ENCODE results near the gene TMEM108.

Gene TMEM108

DNA sequence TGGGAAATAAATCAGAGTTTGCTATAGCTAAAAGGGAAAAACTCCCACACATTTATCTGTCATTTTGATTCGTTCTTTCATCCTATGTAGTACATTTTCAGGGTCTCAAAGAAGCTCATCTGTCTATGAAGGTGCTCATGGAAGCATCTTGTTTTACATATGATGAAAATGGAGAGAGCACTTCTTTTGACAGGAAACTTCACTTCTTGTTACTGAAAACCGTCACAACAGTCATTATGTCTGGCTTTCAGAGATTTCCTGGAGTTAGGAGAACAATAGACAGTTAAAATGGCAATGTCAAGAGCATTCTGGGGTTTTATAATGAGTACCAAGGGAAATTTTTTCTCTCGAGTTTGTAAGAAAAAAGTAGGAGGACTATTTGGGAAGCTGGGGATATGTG, 83.3 kb downstream of the TMEM108 start:
- no peak for DNase-seq

DNA sequence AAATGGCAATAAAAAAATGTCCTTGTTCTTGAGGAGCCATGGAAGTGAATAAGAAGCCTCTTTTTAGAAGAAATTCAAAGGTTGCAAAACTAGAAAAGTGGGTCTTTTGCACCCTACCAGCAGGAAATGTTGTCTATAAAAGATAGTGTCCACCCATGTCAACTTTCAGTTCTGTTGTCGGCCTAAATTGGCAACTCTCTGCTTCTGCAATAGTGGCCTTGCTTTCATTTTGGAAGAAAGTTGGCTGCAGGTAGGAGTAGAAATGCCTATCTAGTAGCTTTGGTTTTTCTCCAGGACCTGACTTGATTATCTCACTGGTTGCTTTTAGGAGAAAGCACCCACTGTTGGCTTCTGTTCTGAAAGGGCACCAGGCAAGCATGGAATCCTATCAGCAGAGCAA, 85.4 kb downstream of the TMEM108 start:
- no peak for DNase-seq

DNA sequence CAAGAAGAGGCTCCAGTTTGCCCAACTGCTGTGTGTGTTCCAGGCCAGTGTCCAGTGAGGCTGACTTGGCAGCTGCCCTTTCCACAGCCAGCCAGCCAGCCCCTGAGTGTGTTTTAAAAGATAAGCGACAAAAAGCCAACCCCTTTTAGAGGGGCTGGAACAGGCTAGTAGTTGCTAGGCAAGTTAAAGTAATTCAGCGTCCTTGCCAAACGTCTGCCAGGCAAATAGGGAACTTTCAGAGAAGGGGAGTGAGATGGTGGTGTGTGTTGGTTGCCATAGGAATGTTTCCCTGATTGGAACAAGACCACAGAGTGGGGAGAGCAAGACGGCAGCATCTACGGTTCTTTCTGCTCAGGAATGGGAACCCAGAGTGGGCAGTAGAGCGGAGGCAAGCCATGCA, 86.3 kb downstream of the TMEM108 start:
- no peak for DNase-seq

DNA sequence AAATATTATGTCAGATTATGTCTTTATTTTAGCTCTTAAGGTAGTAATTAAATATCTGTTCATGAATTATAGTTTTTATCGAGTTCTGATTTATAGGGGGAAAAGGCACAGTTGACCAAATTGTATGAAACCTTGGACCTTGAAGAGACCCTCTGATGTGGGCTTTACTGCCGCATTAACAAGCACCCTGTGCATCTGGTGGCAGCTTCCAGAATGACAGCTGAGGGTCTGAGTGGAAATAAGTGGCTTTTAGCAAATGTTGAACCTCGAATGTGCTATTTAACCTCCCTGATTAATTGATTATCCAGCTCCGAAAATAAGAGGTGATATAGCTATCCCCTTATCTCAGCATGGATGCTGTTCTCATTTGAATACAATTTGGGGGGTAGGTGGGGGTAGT, 87.0 kb downstream of the TMEM108 start:
- DNase-seq, result no peak

DNA sequence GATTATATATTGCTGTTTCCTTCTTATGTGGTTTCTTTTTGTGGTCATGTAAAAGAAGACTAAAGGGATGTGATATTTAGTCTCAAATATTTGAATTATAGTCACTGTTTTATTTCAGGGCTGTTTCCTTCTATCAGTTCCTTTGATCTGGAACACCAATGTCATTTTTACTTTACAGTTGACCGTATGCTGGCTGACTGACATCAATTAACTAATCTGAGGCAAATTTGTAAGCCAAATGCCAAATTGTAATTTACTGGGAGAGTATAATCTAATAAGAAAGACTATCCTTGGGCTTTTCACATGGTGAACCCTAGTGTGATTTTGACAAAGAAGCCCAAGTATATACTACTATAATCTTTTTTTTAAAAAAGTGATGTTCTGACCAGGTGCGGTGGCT, 87.6 kb downstream of the TMEM108 start:
- DNase-seq, result no peak

DNA sequence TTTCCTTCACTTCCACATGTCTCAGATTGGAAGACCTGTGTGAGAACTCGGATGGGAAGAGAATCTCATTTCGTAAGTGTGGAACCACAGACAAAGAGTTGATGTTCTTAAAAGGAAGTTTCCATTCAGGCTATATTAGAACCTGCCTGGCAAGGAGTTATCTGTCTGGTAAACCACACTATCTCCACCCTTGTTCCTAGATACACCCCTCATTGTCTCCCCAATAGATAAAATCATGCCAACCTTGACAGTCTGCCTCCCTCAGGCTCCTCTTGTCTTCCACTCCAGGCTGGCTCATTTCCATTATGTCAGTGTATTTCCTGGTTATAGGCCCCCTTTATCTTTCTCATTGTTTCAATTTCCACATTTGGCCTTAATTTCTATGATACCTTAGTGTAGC, 89.2 kb downstream of the TMEM108 start:
- DNase-seq, result no peak

DNA sequence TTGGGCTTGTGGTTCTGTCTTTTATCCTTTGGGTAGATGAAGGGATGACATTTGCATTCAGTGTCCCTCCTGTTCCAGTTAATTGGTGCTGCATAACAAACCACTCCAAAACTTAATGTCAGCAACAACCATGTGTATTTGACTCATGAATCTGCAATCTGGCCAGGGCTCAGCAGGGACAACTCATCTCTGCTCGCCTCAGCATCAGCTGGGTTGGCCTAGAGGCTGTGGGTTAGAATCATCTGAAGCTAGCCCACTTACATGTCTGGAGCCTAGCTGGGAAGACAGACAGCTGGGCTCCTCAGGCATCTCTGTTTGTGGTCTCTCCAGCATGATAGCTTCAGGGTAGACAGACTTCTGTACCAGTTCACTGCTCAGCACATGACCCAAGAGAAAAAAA, 92.0 kb downstream of the TMEM108 start:
- no peak for DNase-seq

DNA sequence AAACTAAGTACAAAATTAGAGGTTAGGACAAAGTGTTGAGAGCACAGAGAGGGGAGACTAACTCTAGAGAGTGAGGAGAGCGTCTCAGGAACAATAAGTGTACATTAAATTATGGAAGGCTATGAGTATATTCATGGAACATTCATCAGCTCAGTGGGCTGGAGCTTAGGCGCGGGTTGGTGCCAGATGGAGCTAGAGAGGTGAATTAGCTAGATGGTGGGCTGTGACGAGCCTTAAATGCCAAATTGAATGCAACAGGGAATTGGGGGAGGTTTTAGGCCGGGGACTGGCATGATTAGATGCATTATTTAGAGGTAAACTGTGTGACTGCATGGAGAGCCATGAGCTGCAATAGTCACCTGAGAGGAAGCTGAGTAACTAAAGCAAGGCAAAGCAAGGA, 97.1 kb downstream of the TMEM108 start:
- no peak for DNase-seq

DNA sequence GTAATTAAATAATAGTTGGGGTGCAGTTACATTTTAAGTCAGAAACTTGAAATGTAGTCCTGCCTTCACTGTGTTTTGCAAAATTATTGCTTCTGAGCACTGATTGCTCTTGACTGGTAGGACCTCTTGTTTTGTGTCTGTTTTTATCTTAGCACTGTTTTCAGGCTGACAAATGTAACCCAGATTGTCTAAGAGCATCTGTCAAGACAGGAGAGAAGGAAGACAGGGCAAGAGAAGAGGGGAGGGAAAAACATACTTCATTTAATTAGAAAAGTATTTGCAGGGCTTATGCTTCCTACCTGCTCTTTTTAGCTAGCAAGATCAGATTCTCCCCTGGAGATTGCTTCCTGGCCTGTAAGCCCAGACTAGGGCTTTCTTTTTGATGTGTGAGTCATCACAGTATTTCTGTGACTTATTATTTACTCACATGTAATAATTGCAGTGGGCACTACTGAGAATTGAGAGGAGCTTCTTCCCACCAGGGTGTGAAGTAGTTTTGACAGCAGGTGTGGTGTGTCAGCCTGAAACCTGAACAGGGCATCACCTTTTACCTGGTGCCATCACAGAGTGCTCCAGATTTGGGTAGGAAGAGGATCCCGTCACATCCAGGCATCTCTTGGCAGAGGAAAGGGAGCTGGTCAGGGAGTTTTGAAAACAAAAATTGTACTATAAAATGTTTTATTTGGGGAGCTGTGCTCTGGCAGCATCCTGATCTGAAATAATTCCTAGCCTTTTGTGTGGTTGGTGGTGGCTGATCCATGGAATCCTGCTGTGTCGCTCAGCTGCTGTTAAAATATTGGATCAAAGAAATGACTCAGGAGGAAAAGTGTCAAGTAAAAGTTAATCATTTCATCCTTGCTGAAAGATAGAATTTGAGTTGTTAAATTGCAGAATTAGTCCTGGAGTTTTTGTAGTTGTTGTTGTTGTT, 98.2 kb downstream of the TMEM108 start:
- no peak for DNase-seq

DNA sequence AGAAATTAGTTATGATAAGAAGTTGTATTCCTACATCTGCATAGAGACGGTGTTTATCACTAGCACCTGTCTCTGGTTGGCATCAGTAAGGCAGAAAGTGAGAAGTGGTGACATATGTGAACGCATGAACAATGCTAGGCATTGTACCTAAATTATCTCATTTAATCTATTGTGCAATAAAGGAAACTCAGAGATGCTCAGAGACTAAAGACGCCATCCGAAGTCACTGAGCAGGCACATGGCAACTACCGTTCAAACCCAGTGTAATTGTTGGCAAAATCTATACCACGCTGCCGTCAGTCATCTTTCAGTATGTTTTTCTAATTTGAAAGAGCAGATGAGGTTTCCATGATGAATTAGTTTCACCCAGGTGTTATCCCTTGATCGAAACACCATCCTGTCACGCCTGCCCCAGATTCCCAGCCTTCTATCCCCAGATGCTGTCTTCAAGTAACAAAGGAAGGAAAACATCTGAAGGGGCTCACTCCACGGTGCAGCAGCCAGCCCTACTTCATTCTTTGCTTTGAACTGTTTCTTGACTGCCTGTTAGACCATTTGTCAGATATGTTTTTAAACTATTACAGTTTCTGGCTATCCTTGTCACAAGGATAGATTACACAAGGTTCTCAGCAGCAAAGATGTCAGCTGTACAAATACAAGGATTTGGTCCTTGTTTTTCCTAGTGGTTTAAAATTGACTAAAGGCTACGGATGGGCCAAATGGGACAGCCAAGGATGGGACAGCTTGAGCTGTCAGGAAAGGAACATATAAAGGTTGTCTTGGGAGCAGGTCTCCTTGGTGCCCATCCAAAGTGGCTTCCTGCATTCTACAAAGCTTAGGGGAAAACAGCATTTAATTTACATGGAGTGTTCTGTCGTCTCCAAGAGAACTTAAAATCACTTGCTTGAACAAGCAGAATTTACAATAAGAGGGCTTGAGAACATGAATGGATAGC, 99.1 kb downstream of the TMEM108 start:
- no peak for DNase-seq

DNA sequence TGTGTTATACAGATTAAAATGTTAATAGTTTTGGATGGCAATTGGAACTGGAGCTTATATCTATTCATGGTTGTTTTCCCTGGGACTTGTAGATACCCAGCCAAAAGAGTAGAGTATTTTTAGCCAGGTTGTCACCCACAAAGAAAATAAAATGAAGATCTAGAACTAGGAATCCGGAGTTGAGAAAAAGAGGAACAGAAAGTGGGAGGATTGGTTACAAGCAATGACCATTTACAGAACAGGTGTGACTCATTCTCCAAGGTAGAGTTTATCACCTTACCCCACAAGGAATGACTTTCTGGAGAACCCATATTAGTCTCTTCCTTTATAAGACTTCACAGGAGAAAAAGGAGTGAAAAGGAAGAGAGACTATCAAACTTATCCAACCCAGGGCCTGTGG, 99.8 kb downstream of the TMEM108 start:
- no peak for DNase-seq

DNA sequence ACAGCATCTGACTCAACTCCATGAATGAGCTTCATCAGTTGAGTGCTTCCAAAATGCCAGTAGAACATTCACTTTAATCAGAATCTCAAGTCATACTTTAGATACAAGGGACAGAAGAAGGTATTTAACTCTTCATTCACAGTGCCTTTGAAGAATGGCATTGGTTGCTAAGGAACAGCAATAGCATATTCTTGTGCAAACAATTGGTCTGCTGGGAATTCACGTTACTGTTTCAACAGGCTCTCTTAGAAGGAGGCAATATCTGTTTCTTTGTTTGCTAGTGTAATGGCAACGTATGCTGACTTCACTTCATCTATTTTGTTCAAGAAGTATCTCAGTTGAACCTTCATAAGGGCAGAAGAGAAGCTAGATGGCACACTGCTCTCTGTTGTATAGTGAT, 113.9 kb downstream of the TMEM108 start:
- no peak for DNase-seq

DNA sequence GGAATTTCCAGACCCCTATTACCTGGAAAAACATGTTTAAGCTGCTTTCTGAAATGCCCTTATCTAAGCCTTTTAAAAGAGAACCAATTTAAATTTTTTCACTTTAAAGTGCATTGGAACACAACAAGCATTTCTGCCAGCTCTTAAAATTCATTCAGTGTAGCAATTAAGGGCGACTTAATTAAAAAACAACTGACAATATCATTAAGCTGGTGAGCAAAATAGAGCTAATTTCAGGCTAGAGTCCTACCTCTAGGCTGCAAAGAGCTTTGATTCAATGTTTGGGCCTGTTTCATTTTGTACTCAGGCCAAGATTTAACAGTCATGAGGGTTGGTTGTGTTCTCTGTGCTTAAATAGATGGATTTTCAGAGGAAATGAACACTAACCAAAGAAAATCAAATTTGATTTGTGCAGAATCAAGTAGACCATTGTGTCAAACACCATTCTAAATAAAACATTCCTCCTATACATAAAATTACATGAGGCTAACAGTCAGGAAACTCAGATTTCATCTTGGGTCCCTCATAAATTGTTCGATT, 114.6 kb downstream of the TMEM108 start:
- no peak for DNase-seq

DNA sequence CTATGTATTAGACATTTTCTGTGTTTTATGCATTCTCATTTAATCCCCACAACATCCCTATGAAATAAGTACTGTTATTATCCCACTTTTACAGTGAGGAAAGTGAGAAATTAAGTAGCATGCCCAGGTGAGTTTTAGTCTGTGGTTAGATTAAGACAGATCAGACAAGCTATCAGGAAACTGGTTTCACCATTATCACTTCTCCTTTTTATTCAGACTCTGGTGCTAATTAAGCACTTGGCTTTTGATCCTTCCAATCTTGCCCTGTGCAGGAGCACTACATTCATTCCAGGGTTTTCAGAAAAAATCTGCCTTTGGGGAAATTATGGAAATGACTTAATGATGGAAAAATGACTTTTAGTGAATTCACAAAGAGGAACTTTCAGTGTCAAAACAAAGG, 115.2 kb downstream of the TMEM108 start:
- DNase-seq, result no peak

DNA sequence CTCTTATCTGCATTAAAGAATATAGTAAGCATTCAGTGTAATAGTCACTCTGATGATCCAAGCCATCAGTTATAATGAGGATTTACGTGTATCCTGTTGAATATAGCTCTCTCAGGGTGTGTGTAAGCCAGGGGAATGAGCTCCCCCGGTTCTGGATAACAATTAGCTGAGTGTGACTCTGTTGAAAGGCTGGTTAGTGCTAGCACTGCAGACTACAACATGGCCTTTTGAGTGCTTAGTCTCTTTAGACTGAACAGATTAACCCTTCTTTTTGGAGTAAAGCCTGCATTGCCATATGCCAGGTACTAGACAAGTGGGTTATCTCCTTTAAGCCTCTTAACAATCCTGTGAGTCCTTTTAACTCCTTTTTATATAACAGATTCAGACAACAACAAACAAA, 119.5 kb downstream of the TMEM108 start:
- no peak for DNase-seq

DNA sequence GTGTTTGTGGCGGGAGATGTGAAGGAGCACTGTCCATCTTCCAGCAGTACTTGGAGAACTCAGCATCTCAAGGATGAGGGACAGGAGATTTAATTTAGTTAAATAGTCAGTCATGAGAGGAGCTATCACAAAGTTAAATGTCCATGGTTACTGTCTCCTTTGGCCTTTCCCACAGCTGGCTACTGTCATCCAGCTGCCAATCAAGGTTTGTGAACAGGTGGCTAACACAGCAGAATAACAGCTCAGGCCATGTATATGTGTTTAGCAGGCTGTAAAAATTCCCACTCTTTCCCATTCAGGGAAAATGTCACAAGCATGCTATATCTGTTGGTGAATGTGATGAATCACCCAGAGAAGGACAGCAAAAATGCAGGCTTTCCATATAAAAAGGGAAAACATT, 120.5 kb downstream of the TMEM108 start:
- no peak for DNase-seq

DNA sequence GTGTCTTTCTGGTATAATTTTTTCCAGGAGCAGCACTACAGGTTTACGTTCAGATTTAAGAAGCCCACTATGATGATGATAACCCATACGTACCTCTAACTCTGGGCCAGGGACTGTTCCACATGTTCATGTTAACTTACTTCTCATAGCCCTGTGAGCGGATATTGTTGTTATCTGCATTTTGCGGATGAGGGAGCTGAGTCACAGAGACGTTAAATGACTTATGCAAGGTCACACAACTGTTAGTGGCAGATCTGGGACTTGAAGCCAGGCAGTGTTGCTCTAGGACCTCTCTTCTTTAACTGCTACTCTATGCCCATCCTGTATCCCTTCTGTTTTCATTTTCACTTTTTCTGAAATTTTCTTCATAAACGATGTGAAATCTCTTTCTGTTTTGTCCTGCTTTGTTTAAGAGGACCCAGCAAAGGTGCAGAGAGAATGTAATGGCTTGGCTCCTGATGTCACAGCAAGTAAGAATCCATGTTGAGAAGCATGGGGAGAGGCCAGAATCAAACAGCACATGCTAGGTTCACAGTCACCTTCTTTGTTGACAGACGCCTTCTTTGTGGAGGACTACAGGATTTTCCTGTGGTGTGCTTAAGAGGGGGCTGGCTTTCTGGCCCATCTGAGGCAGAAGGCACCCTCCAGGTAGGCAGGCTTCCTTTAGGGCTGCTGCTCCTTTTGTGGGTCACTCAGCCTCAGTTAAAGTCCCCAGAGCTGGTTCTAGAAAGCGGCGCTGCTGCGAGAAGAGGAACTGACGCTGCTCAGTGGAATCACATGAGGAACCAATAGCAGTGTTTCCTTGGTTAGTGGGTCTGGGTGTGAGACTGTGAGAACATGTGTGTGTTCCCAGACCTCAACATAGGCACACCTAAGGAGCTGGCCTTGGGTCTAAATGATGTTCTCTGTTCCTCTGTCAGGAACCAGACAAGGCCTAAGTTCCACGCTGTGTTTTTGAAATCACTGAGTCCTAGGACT, 121.6 kb downstream of the TMEM108 start:
- DNase-seq, result no peak

DNA sequence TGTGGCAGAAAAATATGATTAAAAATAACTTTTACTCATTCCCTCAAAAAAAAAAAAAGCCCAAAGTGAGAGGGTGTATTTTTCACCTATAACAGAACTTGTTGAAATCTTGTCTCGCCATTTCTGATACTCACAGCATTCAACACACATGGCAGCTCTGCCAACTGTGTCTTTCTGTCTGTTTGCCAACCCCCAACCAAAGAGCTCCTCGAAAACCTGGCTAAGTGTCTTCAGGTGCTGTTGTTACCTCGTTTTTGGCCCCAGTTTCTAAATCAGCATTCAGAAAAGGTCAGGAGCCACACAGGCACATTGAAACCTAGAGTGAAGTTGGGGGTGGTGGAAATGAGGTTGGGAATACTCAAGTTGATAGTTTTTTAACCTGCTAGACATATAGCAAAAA, 123.5 kb downstream of the TMEM108 start:
- no peak for DNase-seq

DNA sequence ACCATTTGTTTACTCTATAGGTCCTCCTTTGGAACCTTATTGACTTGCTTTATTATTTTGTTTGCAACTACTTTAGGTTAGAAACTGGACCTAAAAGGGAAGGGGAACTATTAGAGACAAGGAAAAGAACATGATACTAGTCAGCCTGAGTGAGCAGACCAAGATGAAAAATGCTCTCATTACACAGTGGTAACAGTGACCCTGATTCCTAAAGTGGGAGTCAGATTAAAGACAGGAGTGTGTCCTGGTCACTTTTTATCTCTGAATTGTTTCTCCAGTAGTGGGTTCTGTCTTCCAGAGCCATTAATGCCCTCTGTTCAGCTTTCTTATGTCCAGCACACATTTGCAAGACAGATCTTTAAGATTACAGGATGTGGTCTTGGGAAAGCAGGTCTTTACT, 124.1 kb downstream of the TMEM108 start:
- no peak for DNase-seq

DNA sequence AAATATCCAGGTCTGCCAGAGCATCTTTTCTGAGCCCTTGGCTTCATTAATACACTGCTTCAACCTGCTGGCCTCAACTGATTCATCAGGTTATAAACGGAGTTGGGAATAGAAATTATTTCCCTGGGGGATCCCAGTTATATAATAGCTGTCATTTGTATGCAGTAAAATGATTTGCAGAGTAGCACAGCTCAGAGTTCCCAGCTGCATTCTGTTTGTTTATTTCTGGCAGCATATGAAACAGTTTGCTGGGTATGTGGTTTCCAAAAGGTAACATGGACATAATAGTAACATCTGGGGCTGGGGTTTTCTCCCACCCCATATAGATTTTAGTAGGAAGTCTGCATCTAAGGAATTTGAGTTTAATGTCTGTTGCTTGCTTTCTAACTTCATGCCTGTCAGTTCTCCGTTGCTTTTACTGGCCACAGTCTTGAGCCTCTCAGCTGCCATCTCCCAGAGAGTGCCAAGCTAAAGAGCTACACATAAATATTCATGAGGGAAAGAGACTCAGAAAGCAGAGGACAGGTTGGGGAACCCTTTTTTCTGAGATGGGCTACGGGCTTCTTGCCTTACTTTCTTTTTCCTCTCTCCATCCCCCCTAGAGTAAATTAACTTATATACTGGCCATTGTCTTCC, 124.6 kb downstream of the TMEM108 start:
- DNase-seq, result peak; percentile 44

DNA sequence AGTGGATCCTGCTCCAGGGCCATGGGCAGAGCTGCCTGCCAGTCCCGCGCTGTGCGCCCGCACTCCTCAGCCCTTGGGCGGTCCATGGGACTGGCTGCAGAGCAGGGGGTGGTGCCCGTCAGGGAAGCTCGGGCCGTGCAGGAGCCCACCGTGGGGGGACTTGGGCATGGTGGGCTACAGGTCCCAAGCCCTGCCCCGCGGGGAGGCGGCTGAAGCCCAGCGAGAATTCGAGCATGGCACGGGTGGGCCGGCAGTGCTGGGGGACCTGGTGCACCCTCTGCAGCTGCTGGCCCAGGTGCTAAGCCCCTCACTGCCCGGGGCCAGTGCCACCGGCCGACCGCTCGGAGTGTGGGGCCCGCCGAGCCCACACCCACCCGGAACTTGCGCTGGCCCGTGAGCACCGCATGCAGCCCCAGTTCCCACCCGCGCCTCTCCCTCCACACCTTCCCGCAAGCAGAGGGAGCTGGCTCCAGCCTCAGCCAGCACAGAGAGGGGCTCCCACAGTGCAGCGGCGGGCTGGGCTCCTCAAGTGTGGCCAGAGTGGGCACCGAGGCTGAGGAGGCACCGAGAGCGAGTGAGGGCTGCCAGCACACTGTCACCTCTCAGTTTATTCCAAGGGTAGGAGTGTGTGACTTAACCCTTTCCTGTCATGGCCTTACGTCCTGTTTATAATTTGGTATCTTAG, 129.3 kb downstream of the TMEM108 start:
- no peak for DNase-seq

Data from NCI-H1694 treated with DMSO at 0.1 percent for 48 hours (cell line).